HCT116 (cell line): ENCODE results near the gene BCL11A. TPM values are rescaled to one million over a fixed set of nuclear protein-coding genes. Genes with fewer than 3 reads are reported as not detected.

Experiments used
- ATAC-seq: fragments of 200-7000 bp; cut with Tn5 transposase; 2 replicates; pipeline ENCODE4 v1.9.1; 2020; ENCODE audit warnings: mild to moderate bottlenecking, moderate library complexity
- BruUV-seq: library from RNA; stranded (reverse); fragments of 400-500 nt; replicated peaks from 2 replicates; lab custom pipeline; 2021; lab: Mats Ljungman, UMichigan
- CTCF ChIA-PET: fragments of 300-600 bp; sonication (Branson Sonifier 250); formaldehyde crosslinking; loops from one replicate; lab custom pipeline; 2021; ENCODE audit warnings: antibody characterized with exemption; lab: Charles Lee
- POLR2A ChIA-PET: fragments of 300-600, 350-600 bp; sonication (Branson Sonifier 250); formaldehyde crosslinking; loops from one replicate; lab custom pipeline; 2021; ENCODE audit warnings: antibody characterized with exemption; lab: Charles Lee
- RAD21 ChIA-PET, 2 experiments: fragments of 300-600 bp; sonication (Branson Sonifier 250); formaldehyde crosslinking; loops; one replicate each; lab custom pipeline; 2023; ENCODE audit warnings: low total read pairs in 2 of 2; ENCODE audit not compliant: uncharacterized antibody in 2 of 2, unreplicated experiment in 2 of 2, low non-redundant PET in 1 of 2; lab: Charles Lee
- DNase-seq: peaks from one replicate; pipeline ENCODE4 v3.0.0-alpha.2; 2010; ENCODE audit warnings: low read depth, low spot score
- H2AFZ ChIP-seq: fragments of 200-600 bp; shearing (Covaris generic), sonication (generic); 2 replicates; pipeline ENCODE4 v1.6.1; 2017; ENCODE audit warnings: low read depth, mixed run types, mixed read lengths, antibody characterized with exemption, low read length; ENCODE audit not compliant: poor library complexity, severe bottlenecking
- H3K27ac ChIP-seq: 2 replicates; pipeline ENCODE4 v1.5.1; 2012; ENCODE audit warnings: low read depth, low read length
- H3K27me3 ChIP-seq: fragments of 200-600 bp; sonication (generic); 2 replicates; pipeline ENCODE4 v1.6.1; 2016; ENCODE audit warnings: mixed run types, low read length, mixed read lengths; ENCODE audit not compliant: insufficient read depth
- H3K36me3 ChIP-seq, 2 experiments: fragments of 200-500 bp in 1 of 2; fragments of 200-600 bp in 1 of 2; sonication (Bioruptor generic) in 1 of 2; sonication (generic) in 1 of 2; 2 replicates each; pipeline versions ENCODE4 v1.5.1 to v1.6.1; 2014 to 2016; ENCODE audit warnings: low read length in 2 of 2, inconsistent platforms in 1 of 2, mixed read lengths in 1 of 2, mixed run types in 1 of 2; ENCODE audit not compliant: insufficient read depth in 2 of 2, control insufficient read depth in 1 of 2
- H3K4me1 ChIP-seq, 2 experiments: fragments of 200-600 bp in 1 of 2; sonication (generic) in 1 of 2; 2 replicates each; pipeline versions ENCODE4 v1.5.1 to v1.6.1; 2012 to 2017; ENCODE audit warnings: low read length in 2 of 2, inconsistent platforms in 1 of 2, mild to moderate bottlenecking in 1 of 2, mixed read lengths in 1 of 2, mixed run types in 1 of 2, moderate library complexity in 1 of 2; ENCODE audit not compliant: insufficient read depth in 2 of 2, control insufficient read depth in 1 of 2
- H3K4me2 ChIP-seq: fragments of 200-600 bp; sonication (generic); 2 replicates; pipeline ENCODE4 v1.6.1; 2017; ENCODE audit warnings: mixed run types, low read length, mixed read lengths
- H3K4me3 ChIP-seq, 2 experiments: fragments of 200-600 bp in 1 of 2; sonication (generic) in 1 of 2; replicated peaks in 1 of 2; 2 replicates each; pipeline ENCODE4 v1.5.1; 2011 to 2016; ENCODE audit warnings: low read length in 2 of 2, control low read depth in 1 of 2, low read depth in 1 of 2, mild to moderate bottlenecking in 1 of 2, mixed read lengths in 1 of 2, mixed run types in 1 of 2
- H3K79me2 ChIP-seq: fragments of 200-600 bp; sonication (generic); 2 replicates; pipeline ENCODE4 v1.6.1; 2017; ENCODE audit warnings: mild to moderate bottlenecking, mixed run types, low read length, moderate library complexity, mixed read lengths; ENCODE audit not compliant: insufficient read depth
- H3K9ac ChIP-seq: fragments of 200-600 bp; sonication (generic); 2 replicates; pipeline ENCODE4 v1.6.1; 2016; ENCODE audit warnings: low read length, mixed read lengths
- H3K9me2 ChIP-seq: fragments of 200-600 bp; sonication (generic), shearing (Covaris generic); 2 replicates; pipeline ENCODE4 v1.6.1; 2017; ENCODE audit warnings: mixed run types, mild to moderate bottlenecking, moderate library complexity; ENCODE audit not compliant: insufficient read depth
- H3K9me3 ChIP-seq, 2 experiments: fragments of 200-500 bp in 1 of 2; fragments of 200-600 bp in 1 of 2; sonication (Bioruptor generic) in 1 of 2; sonication (generic) in 1 of 2; 2 replicates each; pipeline ENCODE4 v1.6.1; 2014 to 2017; ENCODE audit warnings: low read length in 2 of 2, mixed read lengths in 2 of 2, inconsistent platforms in 1 of 2, low read depth in 1 of 2, mild to moderate bottlenecking in 1 of 2, mixed run types in 1 of 2, moderate library complexity in 1 of 2; ENCODE audit not compliant: control insufficient read depth in 1 of 2, insufficient read depth in 1 of 2
- H4K20me1 ChIP-seq: fragments of 200-600 bp; sonication (generic), shearing (Covaris generic); 2 replicates; pipeline ENCODE4 v1.6.1; 2017; ENCODE audit warnings: mixed run types, mild to moderate bottlenecking, moderate library complexity; ENCODE audit not compliant: insufficient read depth
- CBX3 ChIP-seq: IDR thresholded peaks from 2 replicates; pipeline ENCODE4 v1.6.1; 2012; ENCODE audit warnings: low read depth
- CEBPB ChIP-seq: IDR thresholded peaks from 2 replicates; pipeline ENCODE4 v1.6.1; 2012; ENCODE audit warnings: low read depth
- ELF1 ChIP-seq: IDR thresholded peaks from 2 replicates; pipeline ENCODE4 v1.6.1; 2012; ENCODE audit warnings: low read depth, borderline replicate concordance
- EZH2phosphoT487 ChIP-seq: fragments of 200-600 bp; IDR thresholded peaks from 2 replicates; pipeline ENCODE4 v1.6.1; 2018; ENCODE audit warnings: antibody characterized with exemption, borderline replicate concordance
- FOSL1 ChIP-seq: IDR thresholded peaks from 2 replicates; pipeline ENCODE4 v1.6.1; 2012; ENCODE audit warnings: low read depth
- POLR2A ChIP-seq: IDR thresholded peaks from 2 replicates; pipeline ENCODE4 v1.7.0; 2011; ENCODE audit warnings: borderline replicate concordance; ENCODE audit not compliant: insufficient read depth, insufficient read length; ENCODE audit errors: extremely low read depth
- POLR2AphosphoS5 ChIP-seq: IDR thresholded peaks from 2 replicates; pipeline ENCODE4 v1.6.1; 2011; ENCODE audit warnings: mild to moderate bottlenecking, low read depth, low read length, moderate library complexity
- RAD21 ChIP-seq: IDR thresholded peaks from 2 replicates; pipeline ENCODE4 v1.6.1; 2012; ENCODE audit warnings: low read depth, mild to moderate bottlenecking
- SP1 ChIP-seq: IDR thresholded peaks from 2 replicates; pipeline ENCODE4 v1.6.1; 2012; ENCODE audit warnings: low read depth
- SRF ChIP-seq: IDR thresholded peaks from 2 replicates; pipeline ENCODE4 v1.6.1; 2012; ENCODE audit warnings: low read depth
- YY1 ChIP-seq: IDR thresholded peaks from 2 replicates; pipeline ENCODE4 v1.6.1; 2011; ENCODE audit warnings: low read length, low read depth, moderate library complexity, mild to moderate bottlenecking; ENCODE audit not compliant: insufficient replicate concordance; ENCODE audit errors: extremely low read depth
- ZBTB33 ChIP-seq: IDR thresholded peaks from 2 replicates; pipeline ENCODE4 v1.6.1; 2011; ENCODE audit warnings: mild to moderate bottlenecking, low read length, moderate library complexity; ENCODE audit not compliant: insufficient replicate concordance; ENCODE audit errors: extremely low read depth
- ZNF274 ChIP-seq: fragments of 200-500 bp; sonication (Bioruptor generic); IDR thresholded peaks from 2 replicates; pipeline ENCODE4 v1.6.1; 2014; ENCODE audit warnings: mild to moderate bottlenecking, low read depth, low read length, inconsistent platforms
- intact Hi-C: fragments of 100-400 bp; cut with micrococcal nuclease; formaldehyde crosslinking; loops from 2 replicates; pipeline ENCODE4 v1.10.0; 2022
- total RNA-seq: library from RNA; stranded (reverse); gene quantifications from one replicate; pipeline ENCODE4 v1.2.1, GENCODE V29; 2021; ENCODE audit not compliant: unreplicated experiment
- TF ChIP-seq, protein P1 (sequence below): IDR thresholded peaks from 2 replicates; pipeline ENCODE4 v1.6.1; 2012
- TF ChIP-seq, protein P2 (sequence below), 3 experiments: fragments of 200-600 bp in 1 of 3; sonication (generic) in 1 of 3; IDR thresholded peaks in 2 of 3; conservative IDR thresholded peaks in 1 of 3; 2 replicates each; pipeline ENCODE4 v1.5.1; 2012 to 2017; ENCODE audit warnings: low read depth in 2 of 3, low read length in 2 of 3, antibody characterized with exemption in 1 of 3, borderline replicate concordance in 1 of 3, control low read depth in 1 of 3, mild to moderate bottlenecking in 1 of 3, mixed read lengths in 1 of 3, mixed run types in 1 of 3, moderate library complexity in 1 of 3; ENCODE audit not compliant: insufficient read depth in 1 of 3

Gene BCL11A
- total RNA-seq, 1 experiment from 2014 or later = 0.71 TPM

- TF ChIP-seq ELF1 = no peak
- no peak for TF ChIP-seq ZNF274
- no peak for TF ChIP-seq EZH2phosphoT487
These were observed 28.2 kb upstream of the BCL11A start (continued) for GRCh38 chr2:60581433-60582282.

- CTCF ChIA-PET = no interaction called here
- DNase-seq (no peak), ATAC-seq (no peak)
- Histone ChIP-seq H3K36me3 (no peaks in the 10 kb centered on the region), H3K27me3 (peaks cover 14% of the 10 kb centered on the region), H3K4me3 (no peak overlapping the region), H3K4me2 (no peak overlapping the region), H4K20me1 (no peaks in the 10 kb centered on the region), H3K9me3 (no peaks in the 10 kb centered on the region), H3K4me1 (peaks cover 0 to 9% of the 10 kb centered on the region in 2 experiments; a peak in 1 of 4 replicates), H3K9me2 (no peaks in the 10 kb centered on the region), H3K79me2 (no peaks in the 10 kb centered on the region), H3K27ac (no peak overlapping the region), H3K9ac (no peak overlapping the region), H2AFZ (no peak overlapping the region)
- POLR2A ChIA-PET = no interaction called here
- intact Hi-C loops = loop anchor here (10.0 kb wide), 1 partner anchor 2003 kb away; no protein-coding TSS in a partner anchor
- no TSS peak for BruUV-seq
- TF ChIP-seq, protein P1, sequence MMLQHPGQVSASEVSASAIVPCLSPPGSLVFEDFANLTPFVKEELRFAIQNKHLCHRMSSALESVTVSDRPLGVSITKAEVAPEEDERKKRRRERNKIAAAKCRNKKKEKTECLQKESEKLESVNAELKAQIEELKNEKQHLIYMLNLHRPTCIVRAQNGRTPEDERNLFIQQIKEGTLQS = no peak
- no peak for TF ChIP-seq CEBPB
- TF ChIP-seq POLR2AphosphoS5 = no peak
- no peak for TF ChIP-seq SP1
- TF ChIP-seq FOSL1 = no peak
- TF ChIP-seq POLR2A = no peak
- no peak for TF ChIP-seq ZBTB33
- TF ChIP-seq CBX3 = no peak
- TF ChIP-seq RAD21 = no peak
- TF ChIP-seq, protein P2, sequence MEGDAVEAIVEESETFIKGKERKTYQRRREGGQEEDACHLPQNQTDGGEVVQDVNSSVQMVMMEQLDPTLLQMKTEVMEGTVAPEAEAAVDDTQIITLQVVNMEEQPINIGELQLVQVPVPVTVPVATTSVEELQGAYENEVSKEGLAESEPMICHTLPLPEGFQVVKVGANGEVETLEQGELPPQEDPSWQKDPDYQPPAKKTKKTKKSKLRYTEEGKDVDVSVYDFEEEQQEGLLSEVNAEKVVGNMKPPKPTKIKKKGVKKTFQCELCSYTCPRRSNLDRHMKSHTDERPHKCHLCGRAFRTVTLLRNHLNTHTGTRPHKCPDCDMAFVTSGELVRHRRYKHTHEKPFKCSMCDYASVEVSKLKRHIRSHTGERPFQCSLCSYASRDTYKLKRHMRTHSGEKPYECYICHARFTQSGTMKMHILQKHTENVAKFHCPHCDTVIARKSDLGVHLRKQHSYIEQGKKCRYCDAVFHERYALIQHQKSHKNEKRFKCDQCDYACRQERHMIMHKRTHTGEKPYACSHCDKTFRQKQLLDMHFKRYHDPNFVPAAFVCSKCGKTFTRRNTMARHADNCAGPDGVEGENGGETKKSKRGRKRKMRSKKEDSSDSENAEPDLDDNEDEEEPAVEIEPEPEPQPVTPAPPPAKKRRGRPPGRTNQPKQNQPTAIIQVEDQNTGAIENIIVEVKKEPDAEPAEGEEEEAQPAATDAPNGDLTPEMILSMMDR (IDR thresholded peaks at IDR 0.05 in 2 of 3, conservative IDR thresholded peaks at IDR 0.05 in 1 of 3; ENCODE audit: borderline replicate concordance in 1 of 3, insufficient read depth in 1 of 3, low read depth in 2 of 3, low read length in 2 of 3) = no peak
- TF ChIP-seq SRF = no peak
- TF ChIP-seq YY1 = no peak
- RAD21 ChIA-PET = no interaction called here
These were observed 24.3 kb upstream of the BCL11A start for GRCh38 chr2:60577682-60578283.
